Breast epithelium (tissue), 4 donors: ENCODE results near the gene TGFBR3. TPM values are rescaled to one million over a fixed set of nuclear protein-coding genes. Genes with fewer than 3 reads are reported as not detected.

Experiments used
- DNase-seq, 2 donors: peaks; one replicate each; pipeline ENCODE4 v3.0.0-alpha.2; 2019; ENCODE audit warnings: low spot score in 2 of 2
- H3K27ac ChIP-seq, 2 donors: fragments of 200-600 bp; sonication (generic) in 1 of 2; one replicate each; pipeline ENCODE4 v1.5.1; 2016 to 2019; ENCODE audit warnings: mild to moderate bottlenecking in 1 of 2
- H3K27me3 ChIP-seq, 2 donors: fragments of 200-600 bp; sonication (generic) in 1 of 2; one replicate each; pipeline versions ENCODE4 v1.5.1 to v1.6.0; 2017 to 2019; ENCODE audit warnings: control low read depth in 1 of 2, mild to moderate bottlenecking in 1 of 2
- H3K36me3 ChIP-seq: fragments of 200-600 bp; one replicate; pipeline ENCODE4 v1.5.1; 2019
- H3K4me1 ChIP-seq, 2 donors: fragments of 200-600 bp; sonication (generic); one replicate each; pipeline ENCODE4 v1.5.1; 2016 to 2019; ENCODE audit warnings: control low read depth in 1 of 2
- H3K4me3 ChIP-seq, 3 donors: fragments of 200-600 bp; sonication (generic); 1 replicate in 2 of 3; 2 replicates in 1 of 3; pipeline ENCODE4 v1.5.1; 2016 to 2019; ENCODE audit warnings: mild to moderate bottlenecking in 3 of 3, moderate library complexity in 2 of 3
- H3K9me3 ChIP-seq, 2 donors: fragments of 200-600 bp; sonication (generic) in 1 of 2; one replicate each; pipeline ENCODE4 v1.5.1; 2016 to 2019; ENCODE audit warnings: control low read depth in 1 of 2
- POLR2A ChIP-seq: fragments of 450-650 bp; IDR thresholded peaks from one replicate; pipeline ENCODE4 v1.6.1; 2016; ENCODE audit warnings: antibody characterized with exemption, mild to moderate bottlenecking, moderate library complexity
- POLR2AphosphoS5 ChIP-seq, 3 donors: sonication (generic); formaldehyde crosslinking; IDR thresholded peaks; one replicate each; pipeline ENCODE4 v1.6.1; 2017; ENCODE audit warnings: antibody characterized with exemption in 3 of 3
- intact Hi-C: fragments of 100-400 bp; cut with DNase I; formaldehyde crosslinking; loops from one replicate; pipeline ENCODE4 v1.15.1; 2023; ENCODE audit warnings: low total_unique reads
- total RNA-seq, 3 donors: library from RNA; depleted of rRNA; stranded (reverse); fragments of >200 nt; gene quantifications; one replicate each; pipeline ENCODE4 v1.1.0, GENCODE V29; 2016
- TF ChIP-seq, protein P1 (sequence below), 3 donors: fragments of 450-650 bp; IDR thresholded peaks; one replicate each; pipeline ENCODE4 v1.5.1; 2016 to 2017; ENCODE audit warnings: antibody characterized with exemption in 3 of 3, mild to moderate bottlenecking in 3 of 3, moderate library complexity in 3 of 3

TGFBR3 gene
- total RNA-seq, 3 donors from 2014 or later = 127 to 287 (median 167) TPM

DNA sequence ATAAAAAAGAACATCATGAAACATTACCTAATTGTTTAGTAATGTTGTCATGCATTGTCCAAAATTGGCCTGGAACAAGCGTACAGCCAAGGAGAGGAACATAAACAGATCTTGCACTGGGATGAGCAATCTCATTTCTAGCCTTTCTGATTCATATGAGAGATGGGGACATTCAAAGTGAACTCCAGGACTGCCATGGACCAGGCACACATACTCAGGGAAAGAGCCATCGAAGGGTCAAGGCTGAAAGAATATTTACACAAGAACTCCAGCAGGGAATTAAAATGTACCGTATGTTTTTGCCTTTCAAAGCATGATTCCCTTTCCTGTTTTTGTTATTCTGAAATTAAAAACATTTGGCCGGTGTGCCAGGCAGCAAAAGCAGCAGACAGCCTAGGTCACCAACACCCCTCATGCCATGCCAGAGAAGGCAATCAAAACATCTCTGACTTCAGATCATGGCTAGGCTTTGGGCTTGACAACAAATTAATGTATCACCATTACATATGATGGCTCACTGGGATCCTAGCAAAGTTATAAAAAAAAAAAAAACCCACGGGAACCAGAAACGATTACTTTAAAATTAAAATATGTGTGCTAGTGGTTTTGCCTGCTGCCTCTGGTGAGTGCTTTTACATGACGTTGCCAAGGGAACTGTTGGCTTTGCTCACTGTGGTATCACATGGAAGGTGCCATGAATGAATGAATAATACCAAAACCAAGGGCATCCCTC is 159.8 kb downstream of the TGFBR3 start:
- H3K27me3 ChIP-seq = no peaks in the 10 kb centered on the region
- TF ChIP-seq POLR2A (no peak), POLR2AphosphoS5 (IDR thresholded peaks at IDR 0.05) (peak; percentile 72 to 79 (median 78))
- TF ChIP-seq, protein P1, sequence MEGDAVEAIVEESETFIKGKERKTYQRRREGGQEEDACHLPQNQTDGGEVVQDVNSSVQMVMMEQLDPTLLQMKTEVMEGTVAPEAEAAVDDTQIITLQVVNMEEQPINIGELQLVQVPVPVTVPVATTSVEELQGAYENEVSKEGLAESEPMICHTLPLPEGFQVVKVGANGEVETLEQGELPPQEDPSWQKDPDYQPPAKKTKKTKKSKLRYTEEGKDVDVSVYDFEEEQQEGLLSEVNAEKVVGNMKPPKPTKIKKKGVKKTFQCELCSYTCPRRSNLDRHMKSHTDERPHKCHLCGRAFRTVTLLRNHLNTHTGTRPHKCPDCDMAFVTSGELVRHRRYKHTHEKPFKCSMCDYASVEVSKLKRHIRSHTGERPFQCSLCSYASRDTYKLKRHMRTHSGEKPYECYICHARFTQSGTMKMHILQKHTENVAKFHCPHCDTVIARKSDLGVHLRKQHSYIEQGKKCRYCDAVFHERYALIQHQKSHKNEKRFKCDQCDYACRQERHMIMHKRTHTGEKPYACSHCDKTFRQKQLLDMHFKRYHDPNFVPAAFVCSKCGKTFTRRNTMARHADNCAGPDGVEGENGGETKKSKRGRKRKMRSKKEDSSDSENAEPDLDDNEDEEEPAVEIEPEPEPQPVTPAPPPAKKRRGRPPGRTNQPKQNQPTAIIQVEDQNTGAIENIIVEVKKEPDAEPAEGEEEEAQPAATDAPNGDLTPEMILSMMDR (IDR thresholded peaks at IDR 0.05) = no peak
- no peak overlapping the region for H3K4me3 ChIP-seq
- H3K36me3 ChIP-seq = no peaks in the 10 kb centered on the region
- peaks cover 3 to 15% of the 10 kb centered on the region in 2 donors for H3K4me1 ChIP-seq
- H3K27ac ChIP-seq = peak overlapping the region; percentile 87 to 94
- intact Hi-C loops = no loop called here
- peak in 1 of 2 donors; percentile 44 for DNase-seq
- no peaks in the 10 kb centered on the region for H3K9me3 ChIP-seq

DNA sequence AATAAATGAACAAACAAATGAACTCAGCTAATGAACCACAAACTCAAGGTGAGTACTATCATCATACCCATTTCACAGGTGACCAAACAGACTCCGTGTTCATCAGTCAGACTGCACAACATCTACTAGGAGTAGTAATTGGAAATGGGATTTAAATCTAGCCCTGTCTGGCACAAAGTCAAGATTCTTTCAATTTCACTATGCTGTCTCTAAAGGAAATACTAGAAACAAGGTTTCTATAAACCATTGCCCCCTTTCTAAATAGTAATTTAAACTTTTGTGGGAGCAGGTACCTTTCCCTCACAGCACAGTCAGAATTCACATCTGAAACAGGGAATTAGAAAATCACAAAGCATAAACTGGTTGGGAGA is 160.3 kb downstream of the TGFBR3 start:
- Histone ChIP-seq H3K27me3 (no peaks in the 10 kb centered on the region), H3K4me3 (no peak overlapping the region), H3K9me3 (no peaks in the 10 kb centered on the region), H3K36me3 (no peaks in the 10 kb centered on the region), H3K27ac (peak overlapping the region; percentile 87 to 94), H3K4me1 (peaks cover 0 to 13% of the 10 kb centered on the region in 2 donors)
- intact Hi-C loops = no loop called here
- TF ChIP-seq, protein P1 (IDR thresholded peaks at IDR 0.05) = no peak
- TF ChIP-seq POLR2AphosphoS5 (IDR thresholded peaks at IDR 0.05) = no peak
- no peak for DNase-seq

DNA sequence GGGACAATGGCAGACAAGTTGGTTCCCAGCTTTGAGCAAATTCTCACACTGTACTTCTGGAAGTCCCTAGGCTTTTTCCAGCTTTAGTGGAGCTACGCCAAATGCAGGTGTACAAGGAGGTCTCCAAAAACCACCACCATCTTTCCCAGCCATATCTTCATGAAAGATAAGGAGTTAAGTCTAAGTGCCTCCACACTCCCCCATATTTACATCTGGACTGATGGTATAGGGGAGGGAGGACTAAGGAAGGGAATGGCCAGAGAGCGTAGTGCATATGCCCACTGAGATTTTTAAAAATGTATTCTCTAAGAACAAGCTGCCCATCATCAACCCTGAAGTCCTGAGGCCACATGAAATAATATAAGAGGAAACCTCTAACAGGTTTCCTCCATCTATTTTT is 161.3 kb downstream of the TGFBR3 start:
- H3K27ac ChIP-seq = peak overlapping the region; percentile 87 to 94
- H3K36me3 ChIP-seq = no peaks in the 10 kb centered on the region
- H3K4me3 ChIP-seq = no peak overlapping the region
- H3K27me3 ChIP-seq = no peaks in the 10 kb centered on the region
- intact Hi-C loops = no loop called here
- TF ChIP-seq POLR2A = no peak
- TF ChIP-seq, protein P1 (IDR thresholded peaks at IDR 0.05) = no peak
- no peak for TF ChIP-seq POLR2AphosphoS5 (IDR thresholded peaks at IDR 0.05)
- peaks cover 0 to 13% of the 10 kb centered on the region in 2 donors for H3K4me1 ChIP-seq
- H3K9me3 ChIP-seq = no peaks in the 10 kb centered on the region
- DNase-seq = no peak

DNA sequence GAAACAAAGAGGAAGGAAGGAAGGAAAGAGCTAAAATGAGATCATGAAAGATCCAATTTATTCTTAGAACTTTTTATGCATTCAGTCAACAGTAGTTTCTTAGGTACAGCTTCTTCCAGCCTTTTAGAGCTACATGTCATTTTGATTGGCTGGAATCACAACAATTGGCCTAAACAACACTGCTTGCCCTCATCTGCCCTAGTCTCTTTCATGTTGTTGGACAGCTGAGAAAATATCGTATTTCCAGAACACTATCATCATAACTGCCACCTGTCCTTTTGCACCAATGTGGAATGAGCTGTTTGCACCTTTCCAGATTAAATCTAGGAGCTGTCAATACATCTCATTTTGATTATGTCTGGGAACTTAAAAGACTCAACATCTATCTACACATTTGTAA is 161.7 kb downstream of the TGFBR3 start:
- no peaks in the 10 kb centered on the region for H3K27me3 ChIP-seq
- DNase-seq = no peak
- H3K9me3 ChIP-seq = no peaks in the 10 kb centered on the region
- H3K27ac ChIP-seq = peak overlapping the region; percentile 87 to 94
- intact Hi-C loops = no loop called here
- no peaks in the 10 kb centered on the region for H3K36me3 ChIP-seq
- TF ChIP-seq, protein P1 (IDR thresholded peaks at IDR 0.05) = no peak
- no peak for TF ChIP-seq POLR2AphosphoS5 (IDR thresholded peaks at IDR 0.05)
- no peak overlapping the region for H3K4me3 ChIP-seq
- peaks cover 0 to 13% of the 10 kb centered on the region in 2 donors for H3K4me1 ChIP-seq

DNA sequence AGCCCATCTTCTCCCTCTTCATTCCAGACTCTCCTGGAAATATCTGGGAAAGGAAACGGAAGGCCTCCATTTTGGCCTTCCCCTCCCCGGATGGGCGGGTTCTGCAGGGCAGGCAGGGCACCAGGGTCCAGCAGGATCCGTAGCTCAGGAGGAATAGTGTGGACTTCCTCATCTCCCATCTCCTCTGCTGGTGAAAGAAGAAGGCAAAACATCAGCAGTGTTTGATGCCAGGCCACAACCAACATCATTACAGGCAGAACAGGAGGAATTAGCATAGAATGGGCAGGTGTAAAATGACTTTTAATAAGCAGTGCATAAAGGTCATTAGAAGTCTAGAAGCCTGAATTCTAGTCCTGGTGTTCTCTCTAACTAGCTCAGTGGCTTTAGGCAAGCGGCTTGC is 165.9 kb downstream of the TGFBR3 start:
- intact Hi-C loops = no loop called here
- Histone ChIP-seq H3K27me3 (no peaks in the 10 kb centered on the region), H3K4me3 (no peak overlapping the region), H3K27ac (peak overlapping the region; percentile 10 to 57), H3K4me1 (peaks cover 0 to 2% of the 10 kb centered on the region in 2 donors), H3K9me3 (no peaks in the 10 kb centered on the region), H3K36me3 (no peaks in the 10 kb centered on the region)
- DNase-seq = no peak
- TF ChIP-seq POLR2A (no peak), POLR2AphosphoS5 (IDR thresholded peaks at IDR 0.05) (no peak)
- TF ChIP-seq, protein P1 (IDR thresholded peaks at IDR 0.05) = no peak
